ENCODE data around the gene ZBTB7A.

Gene ZBTB7A

DNA sequence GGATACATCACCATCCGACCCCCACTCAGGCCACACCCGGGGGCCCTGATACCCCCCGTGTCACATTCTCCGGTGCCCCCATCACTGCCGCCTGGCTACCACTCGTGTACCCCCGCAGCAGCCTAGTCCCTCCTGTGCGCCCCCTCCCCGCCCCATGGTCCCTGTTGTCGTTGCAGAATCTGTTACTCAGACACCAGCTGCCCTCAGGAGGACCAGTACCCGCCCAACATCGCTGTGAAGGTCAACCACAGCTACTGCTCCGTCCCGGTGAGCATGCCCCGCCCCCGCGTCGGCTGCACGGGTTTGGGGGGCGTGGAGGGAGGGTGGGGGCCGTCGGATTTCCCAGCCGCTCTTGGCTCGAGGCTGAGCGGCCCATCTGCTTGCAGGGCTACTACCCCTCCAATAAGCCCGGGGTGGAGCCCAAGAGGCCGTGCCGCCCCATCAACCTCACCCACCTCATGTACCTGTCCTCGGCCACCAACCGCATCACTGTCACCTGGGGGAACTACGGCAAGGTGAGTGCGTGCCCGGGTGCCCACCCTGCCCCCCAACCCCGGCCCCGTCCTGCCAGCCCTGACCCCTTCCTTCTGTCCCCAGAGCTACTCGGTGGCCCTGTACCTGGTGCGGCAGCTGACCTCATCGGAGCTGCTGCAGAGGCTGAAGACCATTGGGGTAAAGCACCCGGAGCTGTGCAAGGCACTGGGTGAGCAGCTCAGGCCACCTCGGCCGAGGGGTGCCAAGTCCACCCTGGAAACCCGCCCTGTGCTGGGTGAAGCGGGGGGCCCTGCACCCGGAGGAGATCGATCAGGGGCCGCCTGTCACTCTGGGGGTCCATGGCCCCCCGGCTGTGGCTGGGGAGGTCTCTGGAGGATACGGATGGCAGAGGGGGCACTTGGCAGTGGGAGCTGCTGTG lies 38.1 kb downstream of the ZBTB7A start:
- DNase-seq (ENCODE audit: low read depth in 1 of 2, low spot score in 1 of 2): no peak
- TF ChIP-seq SPI1 (IDR thresholded peaks at IDR 0.05; ENCODE audit: borderline replicate concordance, low read depth): no peak
- TF ChIP-seq REST (IDR thresholded peaks at IDR 0.05; ENCODE audit: insufficient replicate concordance, low read depth): no peak
- TF ChIP-seq GABPA (IDR thresholded peaks at IDR 0.05; ENCODE audit: low read depth): no peak
- TF ChIP-seq, protein P1, sequence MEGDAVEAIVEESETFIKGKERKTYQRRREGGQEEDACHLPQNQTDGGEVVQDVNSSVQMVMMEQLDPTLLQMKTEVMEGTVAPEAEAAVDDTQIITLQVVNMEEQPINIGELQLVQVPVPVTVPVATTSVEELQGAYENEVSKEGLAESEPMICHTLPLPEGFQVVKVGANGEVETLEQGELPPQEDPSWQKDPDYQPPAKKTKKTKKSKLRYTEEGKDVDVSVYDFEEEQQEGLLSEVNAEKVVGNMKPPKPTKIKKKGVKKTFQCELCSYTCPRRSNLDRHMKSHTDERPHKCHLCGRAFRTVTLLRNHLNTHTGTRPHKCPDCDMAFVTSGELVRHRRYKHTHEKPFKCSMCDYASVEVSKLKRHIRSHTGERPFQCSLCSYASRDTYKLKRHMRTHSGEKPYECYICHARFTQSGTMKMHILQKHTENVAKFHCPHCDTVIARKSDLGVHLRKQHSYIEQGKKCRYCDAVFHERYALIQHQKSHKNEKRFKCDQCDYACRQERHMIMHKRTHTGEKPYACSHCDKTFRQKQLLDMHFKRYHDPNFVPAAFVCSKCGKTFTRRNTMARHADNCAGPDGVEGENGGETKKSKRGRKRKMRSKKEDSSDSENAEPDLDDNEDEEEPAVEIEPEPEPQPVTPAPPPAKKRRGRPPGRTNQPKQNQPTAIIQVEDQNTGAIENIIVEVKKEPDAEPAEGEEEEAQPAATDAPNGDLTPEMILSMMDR (IDR thresholded peaks at IDR 0.05; ENCODE audit: insufficient read depth, low read length): no peak
- TF ChIP-seq POLR2AphosphoS5 (IDR thresholded peaks at IDR 0.05; ENCODE audit: low read depth): no peak
- Histone ChIP-seq H3K27me3 (ENCODE audit: insufficient read depth, poor library complexity, severe bottlenecking) (no peaks in the 10 kb centered on the region), H3K4me3 (replicated peaks; ENCODE audit: insufficient read depth, low read length) (no peak overlapping the region), H3K27ac (replicated peaks) (no peak overlapping the region)

GRCh38 chr19:4027146-4027545 lies 39.6 kb downstream of the ZBTB7A start:
- no peak for TF ChIP-seq GABPA (IDR thresholded peaks at IDR 0.05; ENCODE audit: low read depth)
- no peak for TF ChIP-seq SPI1 (IDR thresholded peaks at IDR 0.05; ENCODE audit: borderline replicate concordance, low read depth)
- no peak for TF ChIP-seq REST (IDR thresholded peaks at IDR 0.05; ENCODE audit: insufficient replicate concordance, low read depth)
- TF ChIP-seq POLR2AphosphoS5 (IDR thresholded peaks at IDR 0.05; ENCODE audit: low read depth): no peak
- TF ChIP-seq, protein P1 (IDR thresholded peaks at IDR 0.05; ENCODE audit: insufficient read depth, low read length): no peak
- DNase-seq (ENCODE audit: low read depth in 1 of 2, low spot score in 1 of 2): no peak
- H3K27ac ChIP-seq (replicated peaks): no peak overlapping the region
- H3K4me3 ChIP-seq (replicated peaks; ENCODE audit: insufficient read depth, low read length): no peak overlapping the region
- no peaks in the 10 kb centered on the region for H3K27me3 ChIP-seq (ENCODE audit: insufficient read depth, poor library complexity, severe bottlenecking)

GRCh38 chr19:4025317-4025716 lies 41.4 kb downstream of the ZBTB7A start:
- DNase-seq (ENCODE audit: low read depth in 1 of 2, low spot score in 1 of 2): no peak
- Histone ChIP-seq H3K27me3 (ENCODE audit: insufficient read depth, poor library complexity, severe bottlenecking) (no peaks in the 10 kb centered on the region), H3K4me3 (replicated peaks; ENCODE audit: insufficient read depth, low read length) (no peak overlapping the region), H3K27ac (replicated peaks) (no peak overlapping the region)
- TF ChIP-seq, protein P1 (IDR thresholded peaks at IDR 0.05; ENCODE audit: insufficient read depth, low read length): no peak
- no peak for TF ChIP-seq GABPA (IDR thresholded peaks at IDR 0.05; ENCODE audit: low read depth)

Measured in HL-60 (cell line).